OCI-LY3 (cell line): Measurements from ENCODE around the gene PLA2G4E.

Source experiments
- H2AFZ ChIP-seq: fragments of 200-600, 300-600 bp; shearing (Covaris generic); 2 replicates; pipeline ENCODE4 v1.6.0; 2014; ENCODE audit warnings: antibody characterized with exemption, low read depth, low read length
- H3K27ac ChIP-seq: fragments of 200-600, 300-600 bp; sonication (generic); 2 replicates; pipeline ENCODE4 v1.5.1; 2014; ENCODE audit warnings: mild to moderate bottlenecking, low read length, moderate library complexity, mixed read lengths
- H3K27me3 ChIP-seq: fragments of 200-600, 300-600 bp; sonication (generic); 2 replicates; pipeline ENCODE4 v1.6.1; 2014; ENCODE audit warnings: low read depth, low read length, mixed read lengths
- H3K36me3 ChIP-seq: fragments of 200-600, 300-600 bp; sonication (generic); replicated peaks from 2 replicates; pipeline ENCODE3; 2014; ENCODE audit warnings: low read depth, low read length, mixed read lengths
- H3K4me1 ChIP-seq: fragments of 300-600, 200-600 bp; sonication (generic); 2 replicates; pipeline ENCODE4 v1.6.1; 2014; ENCODE audit warnings: low read length, mixed read lengths
- H3K4me2 ChIP-seq: fragments of 200-600, 300-600 bp; sonication (generic); 2 replicates; pipeline ENCODE4 v1.6.1; 2014; ENCODE audit warnings: low read length, mixed read lengths
- H3K4me3 ChIP-seq: fragments of 300-600, 200-600 bp; sonication (generic); 2 replicates; pipeline ENCODE4 v1.5.1; 2014; ENCODE audit warnings: antibody characterized with exemption, mild to moderate bottlenecking, low read length, moderate library complexity
- H3K79me2 ChIP-seq: fragments of 300-600, 200-600 bp; shearing (Covaris generic); 2 replicates; pipeline ENCODE4 v1.6.1; 2014; ENCODE audit warnings: mild to moderate bottlenecking, low read length, mixed read lengths
- H3K9ac ChIP-seq: fragments of 300-600, 200-600 bp; shearing (Covaris generic); 2 replicates; pipeline ENCODE4 v1.6.0; 2014; ENCODE audit warnings: mild to moderate bottlenecking, low read length, moderate library complexity
- H3K9me3 ChIP-seq: fragments of 200-600, 300-600 bp; shearing (Covaris generic); 2 replicates; pipeline ENCODE4 v1.6.1; 2014; ENCODE audit warnings: low read length, mixed read lengths; ENCODE audit not compliant: insufficient read depth
- H4K20me1 ChIP-seq: fragments of 200-600, 300-600 bp; sonication (generic); 2 replicates; pipeline ENCODE4 v1.6.1; 2016; ENCODE audit warnings: low read length, mixed read lengths; ENCODE audit not compliant: insufficient read depth
- CTCF ChIP-seq: fragments of 200-600, 300-600 bp; sonication (generic); IDR thresholded peaks from 2 replicates; pipeline ENCODE4 v1.5.1; 2014; ENCODE audit warnings: antibody characterized with exemption, low read length, low read depth
- EZH2phosphoT487 ChIP-seq: fragments of 200-600 bp; shearing (Covaris generic); IDR thresholded peaks from 2 replicates; pipeline ENCODE4 v1.6.1; 2018; ENCODE audit warnings: antibody characterized with exemption, mixed run types, low read depth

The PLA2G4E gene

GRCh38 chr15:41967506-41968206 is 53.2 kb downstream of the PLA2G4E start:
- Histone ChIP-seq H3K9ac (peak overlapping the region; percentile 81), H3K79me2 (peaks cover 56% of the 10 kb centered on the region)

GRCh38 chr15:41966920-41967465 is 53.8 kb downstream of the PLA2G4E start:
- Histone ChIP-seq H3K79me2 (peaks cover 58% of the 10 kb centered on the region), H3K27ac (peak overlapping the region; percentile 92), H2AFZ (no peak overlapping the region), H4K20me1 (no peaks in the 10 kb centered on the region), H3K27me3 (no peaks in the 10 kb centered on the region), H3K36me3 (peaks cover 18% of the 10 kb centered on the region), H3K4me1 (peaks cover 52% of the 10 kb centered on the region), H3K9ac (peak overlapping the region; percentile 81), H3K9me3 (no peaks in the 10 kb centered on the region), H3K4me3 (no peak overlapping the region), H3K4me2 (peak overlapping the region; percentile 83)
- TF ChIP-seq CTCF (no peak), EZH2phosphoT487 (no peak)

More at GRCh38 chr15:41967506-41968206, 53.2 kb downstream of the PLA2G4E start:
- no peak for TF ChIP-seq EZH2phosphoT487
- no peak for TF ChIP-seq CTCF
- Histone ChIP-seq H4K20me1 (no peaks in the 10 kb centered on the region), H3K4me2 (peak overlapping the region; percentile 83), H3K4me1 (peaks cover 52% of the 10 kb centered on the region), H3K36me3 (peaks cover 15% of the 10 kb centered on the region), H3K27ac (peak overlapping the region; percentile 92), H3K27me3 (no peaks in the 10 kb centered on the region), H3K9me3 (no peaks in the 10 kb centered on the region), H3K4me3 (peak overlapping the region; percentile 60), H2AFZ (no peak overlapping the region)

- no peaks in the 10 kb centered on the region for H3K27me3 ChIP-seq
- no peaks in the 10 kb centered on the region for H4K20me1 ChIP-seq
- no peak overlapping the region; the same call in 1 of the 2 replicates for H3K9ac ChIP-seq
- peaks cover 52% of the 10 kb centered on the region for H3K4me1 ChIP-seq
- H3K27ac ChIP-seq = peak overlapping the region; percentile 92
- peaks cover 54% of the 10 kb centered on the region for H3K79me2 ChIP-seq
- no peak overlapping the region for H3K4me2 ChIP-seq
- H3K4me3 ChIP-seq = no peak overlapping the region
- H3K9me3 ChIP-seq = no peaks in the 10 kb centered on the region
- TF ChIP-seq EZH2phosphoT487 (no peak), CTCF (no peak)
- H2AFZ ChIP-seq = no peak overlapping the region
- peaks cover 23% of the 10 kb centered on the region for H3K36me3 ChIP-seq
Observed at GRCh38 chr15:41966414-41966812, 54.4 kb downstream of the PLA2G4E start.

GRCh38 chr15:41965441-41966413 is 55.1 kb downstream of the PLA2G4E start:
- Histone ChIP-seq H3K4me1 (peaks cover 45% of the 10 kb centered on the region), H3K4me3 (no peak overlapping the region), H3K79me2 (peaks cover 51% of the 10 kb centered on the region), H3K27ac (no peak overlapping the region), H3K9ac (no peak overlapping the region), H3K9me3 (no peaks in the 10 kb centered on the region), H3K4me2 (no peak overlapping the region), H2AFZ (no peak overlapping the region), H4K20me1 (no peaks in the 10 kb centered on the region), H3K36me3 (peaks cover 29% of the 10 kb centered on the region), H3K27me3 (no peaks in the 10 kb centered on the region)
- TF ChIP-seq CTCF (no peak), EZH2phosphoT487 (no peak)
